ENCODE results near the gene ADPRHL1.

The ADPRHL1 gene

DNA sequence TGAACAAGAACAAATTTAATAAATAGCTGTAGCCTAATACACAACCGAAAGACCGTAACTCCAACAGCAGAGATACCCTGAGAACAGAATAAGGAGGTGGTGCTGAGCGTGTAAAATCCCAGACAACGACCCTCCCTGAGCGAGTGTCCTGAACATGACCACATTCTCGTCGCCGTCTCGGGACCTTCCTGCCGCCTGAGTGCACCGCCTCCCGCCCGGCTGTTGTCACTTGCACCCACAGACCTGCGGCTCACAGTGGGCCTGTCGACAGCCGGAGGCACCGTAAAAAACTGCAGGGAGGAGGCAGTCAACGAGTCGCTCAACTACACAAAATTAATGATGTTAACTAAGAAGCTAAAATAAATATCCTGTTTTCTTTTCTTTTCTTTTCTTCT, 53.5 kb downstream of the ADPRHL1 start:
- TF ChIP-seq, protein P1, sequence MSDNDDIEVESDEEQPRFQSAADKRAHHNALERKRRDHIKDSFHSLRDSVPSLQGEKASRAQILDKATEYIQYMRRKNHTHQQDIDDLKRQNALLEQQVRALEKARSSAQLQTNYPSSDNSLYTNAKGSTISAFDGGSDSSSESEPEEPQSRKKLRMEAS (IDR thresholded peaks at IDR 0.05; ENCODE audit: low read depth, low read length) = no peak
- TF ChIP-seq, protein P2, sequence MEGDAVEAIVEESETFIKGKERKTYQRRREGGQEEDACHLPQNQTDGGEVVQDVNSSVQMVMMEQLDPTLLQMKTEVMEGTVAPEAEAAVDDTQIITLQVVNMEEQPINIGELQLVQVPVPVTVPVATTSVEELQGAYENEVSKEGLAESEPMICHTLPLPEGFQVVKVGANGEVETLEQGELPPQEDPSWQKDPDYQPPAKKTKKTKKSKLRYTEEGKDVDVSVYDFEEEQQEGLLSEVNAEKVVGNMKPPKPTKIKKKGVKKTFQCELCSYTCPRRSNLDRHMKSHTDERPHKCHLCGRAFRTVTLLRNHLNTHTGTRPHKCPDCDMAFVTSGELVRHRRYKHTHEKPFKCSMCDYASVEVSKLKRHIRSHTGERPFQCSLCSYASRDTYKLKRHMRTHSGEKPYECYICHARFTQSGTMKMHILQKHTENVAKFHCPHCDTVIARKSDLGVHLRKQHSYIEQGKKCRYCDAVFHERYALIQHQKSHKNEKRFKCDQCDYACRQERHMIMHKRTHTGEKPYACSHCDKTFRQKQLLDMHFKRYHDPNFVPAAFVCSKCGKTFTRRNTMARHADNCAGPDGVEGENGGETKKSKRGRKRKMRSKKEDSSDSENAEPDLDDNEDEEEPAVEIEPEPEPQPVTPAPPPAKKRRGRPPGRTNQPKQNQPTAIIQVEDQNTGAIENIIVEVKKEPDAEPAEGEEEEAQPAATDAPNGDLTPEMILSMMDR (IDR thresholded peaks at IDR 0.05; ENCODE audit: low read depth, low read length) = no peak
- TF ChIP-seq MYC (IDR thresholded peaks at IDR 0.05; ENCODE audit: low read depth, low read length) (no peak), POLR2A (IDR thresholded peaks at IDR 0.05; ENCODE audit: extremely low read depth, insufficient read length) (no peak)
- H3K4me3 ChIP-seq (ENCODE audit: low read depth, low read length) = no peak overlapping the region
- DNase-seq (ENCODE audit: low read depth) = no peak

DNA sequence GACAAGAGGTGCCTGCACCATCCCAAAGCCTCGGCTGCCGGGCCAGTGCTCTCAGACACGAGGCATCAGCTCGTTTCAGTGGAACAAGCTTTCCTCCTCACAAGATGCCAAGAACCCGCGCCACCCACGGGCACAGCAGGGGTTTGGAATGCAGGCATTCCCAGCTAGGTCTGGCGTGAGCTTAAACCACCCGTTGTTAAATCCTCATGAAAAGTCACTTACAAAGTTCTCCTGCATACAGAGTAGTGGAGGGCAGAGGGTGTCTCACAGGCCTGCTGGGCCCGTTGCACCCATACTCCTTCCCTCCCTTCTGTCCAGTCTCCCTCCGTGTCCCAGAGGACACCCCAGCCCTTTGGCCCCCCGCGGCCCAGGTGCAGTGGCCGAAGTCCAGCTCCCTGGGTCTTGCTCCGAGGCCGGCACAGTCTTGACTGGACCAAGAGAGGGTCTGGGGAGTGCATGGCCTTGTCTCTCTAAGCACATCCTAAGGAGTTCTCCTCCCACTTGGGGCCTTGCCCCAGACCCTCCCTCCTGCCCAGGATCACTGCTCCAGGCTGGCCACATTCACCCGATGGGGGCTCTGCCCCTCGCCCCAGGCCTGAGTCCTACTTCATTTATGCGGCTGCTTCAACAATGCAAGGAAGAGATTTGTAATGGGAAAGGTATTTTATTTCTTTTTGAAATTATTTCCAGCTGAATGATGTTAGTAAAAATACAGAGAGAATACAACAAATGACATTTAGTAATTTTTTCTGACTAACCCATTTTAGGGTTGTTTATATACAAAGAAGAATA, 54.1 kb downstream of the ADPRHL1 start:
- TF ChIP-seq, protein P1 (IDR thresholded peaks at IDR 0.05; ENCODE audit: low read depth, low read length) = no peak
- TF ChIP-seq, protein P2 (IDR thresholded peaks at IDR 0.05; ENCODE audit: low read depth, low read length) = no peak
- TF ChIP-seq MYC (IDR thresholded peaks at IDR 0.05; ENCODE audit: low read depth, low read length) (no peak), POLR2A (IDR thresholded peaks at IDR 0.05; ENCODE audit: extremely low read depth, insufficient read length) (no peak)
- no peak overlapping the region for H3K4me3 ChIP-seq (ENCODE audit: low read depth, low read length)
- no peak for DNase-seq (ENCODE audit: low read depth)

DNA sequence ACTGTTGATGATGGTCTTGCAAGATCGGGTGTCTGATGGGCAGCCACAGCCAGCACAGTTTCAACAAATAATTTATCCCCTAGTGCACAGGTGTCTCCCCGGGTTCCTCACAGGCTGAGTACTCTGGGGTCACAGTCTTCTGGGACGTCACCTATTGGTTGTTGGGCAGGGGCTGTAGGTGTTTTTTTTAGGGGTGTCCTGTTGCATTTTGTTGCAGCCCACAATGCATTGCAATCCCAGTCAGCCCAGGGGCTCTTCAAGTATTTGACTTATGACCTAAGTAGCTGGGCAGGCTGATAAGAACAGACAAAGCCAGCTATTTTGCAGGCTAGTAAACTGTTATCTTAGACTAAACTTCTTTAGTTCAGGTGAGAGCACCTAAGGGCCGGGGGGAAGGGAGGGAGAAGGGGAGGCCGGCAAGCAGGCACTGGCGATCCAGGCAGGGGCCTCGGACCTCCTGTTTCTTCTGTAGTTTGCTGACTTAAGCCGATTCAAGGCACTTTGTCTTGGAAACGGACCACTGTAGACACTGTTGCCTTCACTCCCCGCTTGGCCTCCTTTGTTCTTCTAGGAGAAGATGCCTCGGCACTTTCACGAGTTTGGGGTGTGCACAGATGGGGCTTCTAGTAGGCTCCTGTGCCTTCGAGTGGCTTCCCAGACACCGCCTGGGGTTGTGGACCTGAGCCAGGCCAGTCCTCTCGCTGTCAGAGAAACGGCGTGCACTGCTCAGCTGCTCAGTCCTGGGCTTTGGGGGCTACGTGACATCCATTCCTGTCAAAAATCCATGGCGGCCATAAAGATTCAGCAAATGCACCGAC, 55.5 kb downstream of the ADPRHL1 start:
- no peak for TF ChIP-seq MYC (IDR thresholded peaks at IDR 0.05; ENCODE audit: low read depth, low read length)
- no peak for TF ChIP-seq POLR2A (IDR thresholded peaks at IDR 0.05; ENCODE audit: extremely low read depth, insufficient read length)
- TF ChIP-seq, protein P1 (IDR thresholded peaks at IDR 0.05; ENCODE audit: low read depth, low read length) = no peak
- TF ChIP-seq, protein P2 (IDR thresholded peaks at IDR 0.05; ENCODE audit: low read depth, low read length) = no peak
- no peak for DNase-seq (ENCODE audit: low read depth)
- no peak overlapping the region for H3K4me3 ChIP-seq (ENCODE audit: low read depth, low read length)

DNA sequence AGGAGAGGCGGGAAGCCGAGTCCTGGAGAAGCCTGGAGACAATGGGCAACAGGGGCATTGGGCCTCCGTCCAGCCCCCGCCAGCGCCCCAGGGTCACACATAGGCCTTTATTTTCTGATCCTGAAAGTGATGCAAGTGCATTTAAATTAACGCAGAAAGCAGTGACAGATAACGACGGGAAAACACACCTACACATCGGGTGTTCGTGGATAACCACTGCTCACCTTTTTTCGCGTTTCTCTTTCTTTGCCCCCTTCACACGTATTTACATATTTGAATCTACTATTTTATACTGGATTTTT, 59.0 kb downstream of the ADPRHL1 start:
- H3K4me3 ChIP-seq (ENCODE audit: low read depth, low read length) = no peak overlapping the region
- no peak for DNase-seq (ENCODE audit: low read depth)
- TF ChIP-seq MYC (IDR thresholded peaks at IDR 0.05; ENCODE audit: low read depth, low read length) (no peak), POLR2A (IDR thresholded peaks at IDR 0.05; ENCODE audit: extremely low read depth, insufficient read length) (no peak)
- TF ChIP-seq, protein P2 (IDR thresholded peaks at IDR 0.05; ENCODE audit: low read depth, low read length) = no peak
- TF ChIP-seq, protein P1 (IDR thresholded peaks at IDR 0.05; ENCODE audit: low read depth, low read length) = no peak

DNA sequence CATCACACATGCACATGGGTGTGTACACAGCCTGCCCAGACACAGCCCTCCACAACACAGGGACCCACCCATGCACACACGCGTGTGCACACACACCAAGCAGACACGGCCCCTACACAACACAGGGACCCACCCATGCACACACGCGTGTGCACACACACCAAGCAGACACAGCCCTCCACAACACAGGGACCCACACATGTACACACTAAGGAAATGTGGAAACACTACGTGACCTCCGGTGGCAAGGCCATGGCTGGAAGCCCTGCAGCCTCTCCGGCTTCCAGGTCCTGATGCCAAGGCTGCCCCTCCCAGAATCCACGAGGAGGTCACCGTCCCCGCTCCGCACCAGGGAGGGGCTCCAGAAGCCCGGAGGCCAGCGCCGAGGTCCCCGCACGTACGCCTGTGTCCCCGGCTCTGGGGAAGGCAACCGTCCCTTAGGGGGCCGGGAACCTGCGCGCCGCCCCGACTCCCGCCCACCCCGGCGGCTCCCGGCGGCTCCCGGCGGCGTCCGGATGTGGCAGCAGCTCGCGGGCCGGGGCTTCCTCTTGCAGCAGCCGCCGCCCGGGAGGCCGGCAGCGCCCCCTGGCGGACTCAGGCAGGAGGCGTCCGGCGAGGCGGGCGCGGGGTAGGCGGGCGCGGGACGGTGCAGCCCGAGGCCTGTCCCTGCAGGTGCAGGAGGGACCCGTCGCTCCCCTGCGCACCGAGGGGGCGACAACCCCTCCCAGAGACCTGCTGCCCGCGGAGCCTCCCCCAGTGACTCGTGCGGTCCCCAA, 59.5 kb downstream of the ADPRHL1 start:
- H3K4me3 ChIP-seq (ENCODE audit: low read depth, low read length) = peak overlapping the region; percentile 81
- peak; percentile 91 for DNase-seq (ENCODE audit: low read depth)
- TF ChIP-seq MYC (IDR thresholded peaks at IDR 0.05; ENCODE audit: low read depth, low read length) (peak; percentile 59), POLR2A (IDR thresholded peaks at IDR 0.05; ENCODE audit: extremely low read depth, insufficient read length) (no peak)
- TF ChIP-seq, protein P1 (IDR thresholded peaks at IDR 0.05; ENCODE audit: low read depth, low read length) = peak; percentile 49; the same call in 1 of the 2 replicates
- TF ChIP-seq, protein P2 (IDR thresholded peaks at IDR 0.05; ENCODE audit: low read depth, low read length) = peak; percentile 46

Measured in NB4 (cell line).